SJSA1 (cell line): Measurements from ENCODE around the gene PIK3AP1. TPM values are rescaled to one million over a fixed set of nuclear protein-coding genes. Genes with fewer than 3 reads are reported as not detected.

Experiments used
- DNase-seq, 2 experiments: peaks; one replicate each; pipeline ENCODE4 v3.0.0-alpha.2; 2015 to 2020; ENCODE audit warnings: low spot score in 2 of 2, low read depth in 1 of 2
- H3K27ac ChIP-seq: fragments of 250-450 bp; sonication (Bioruptor Pico); 2 replicates; pipeline ENCODE4 v1.5.1; 2020; ENCODE audit warnings: mild to moderate bottlenecking, moderate library complexity
- H3K27me3 ChIP-seq: fragments of 250-450 bp; sonication (Bioruptor Pico); replicated peaks from 2 replicates; pipeline ENCODE4 v1.5.1; 2020; ENCODE audit warnings: mild to moderate bottlenecking, moderate library complexity
- H3K36me3 ChIP-seq: fragments of 250-450 bp; sonication (Bioruptor Pico); 2 replicates; pipeline ENCODE4 v1.5.1; 2020; ENCODE audit warnings: mild to moderate bottlenecking
- H3K4me1 ChIP-seq: fragments of 250-450 bp; sonication (Bioruptor Pico); replicated peaks from 2 replicates; pipeline ENCODE4 v1.6.1; 2021; ENCODE audit warnings: mild to moderate bottlenecking
- H3K4me3 ChIP-seq: fragments of 250-450 bp; sonication (Bioruptor Pico); 2 replicates; pipeline ENCODE4 v1.5.1; 2020; ENCODE audit warnings: mild to moderate bottlenecking
- H3K9me3 ChIP-seq: fragments of 250-450 bp; sonication (Bioruptor Pico); replicated peaks from 2 replicates; pipeline ENCODE4 v1.5.1; 2020; ENCODE audit warnings: mild to moderate bottlenecking
- total RNA-seq: library from RNA; depleted of rRNA; stranded (reverse); fragments of >200 nt; shearing (Covaris generic); gene quantifications from 2 replicates; pipeline ENCODE4 v1.2.3, GENCODE V29; 2014

Gene PIK3AP1
- total RNA-seq, 1 experiment from 2014 or later: 0.95 TPM

DNA sequence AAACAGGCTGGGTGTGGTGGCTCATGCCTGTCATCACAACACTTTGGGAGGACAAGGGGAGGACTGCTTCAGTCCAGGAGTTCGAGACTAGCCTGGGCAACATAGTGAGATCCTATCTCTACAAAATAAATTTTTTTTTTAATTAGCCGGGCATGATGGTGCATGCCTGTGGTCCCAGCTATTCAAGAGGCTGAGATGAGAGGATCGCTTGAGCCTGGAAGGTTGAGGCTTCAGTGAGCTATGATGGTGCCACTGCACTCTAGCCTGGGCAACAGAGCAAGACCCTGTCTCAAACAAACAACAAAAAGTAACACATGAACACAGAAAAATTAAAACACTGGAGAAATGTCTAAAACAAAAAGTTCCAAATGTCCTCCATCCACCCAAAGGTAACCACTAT lies 22.9 kb downstream of the PIK3AP1 start:
- Histone ChIP-seq H3K4me3 (no peak overlapping the region), H3K27ac (no peak overlapping the region), H3K27me3 (peaks cover 9% of the 10 kb centered on the region), H3K4me1 (no peaks in the 10 kb centered on the region), H3K36me3 (no peaks in the 10 kb centered on the region), H3K9me3 (no peaks in the 10 kb centered on the region)
- no peak for DNase-seq

DNA sequence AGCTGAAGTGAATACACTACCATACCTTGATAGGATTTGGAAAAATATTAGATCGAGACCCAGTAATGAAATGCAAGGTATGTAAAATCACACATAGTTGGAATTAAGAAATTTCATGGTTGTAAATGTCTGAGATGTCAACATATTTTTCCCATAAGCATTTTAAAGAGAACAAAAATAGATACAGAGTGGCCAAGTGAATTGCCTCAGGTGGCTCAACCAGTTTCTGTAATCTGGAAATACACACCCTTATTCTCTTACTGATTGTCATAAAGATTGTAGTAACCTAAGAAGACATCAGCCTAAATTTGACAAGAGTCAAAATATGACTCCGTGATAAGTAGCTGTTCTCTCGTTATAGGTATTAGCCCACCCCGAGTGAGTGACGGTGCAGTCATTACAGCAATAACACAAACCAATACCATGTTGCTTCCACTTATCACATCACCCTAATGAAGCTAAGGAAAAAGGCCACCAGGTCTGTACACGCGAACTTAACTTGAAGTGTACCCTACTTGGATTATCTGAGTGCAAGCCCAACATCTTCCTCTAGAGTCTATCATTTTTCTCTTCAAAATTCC lies 23.4 kb downstream of the PIK3AP1 start:
- Histone ChIP-seq H3K27me3 (peaks cover 9% of the 10 kb centered on the region), H3K36me3 (no peaks in the 10 kb centered on the region), H3K4me1 (no peaks in the 10 kb centered on the region), H3K27ac (no peak overlapping the region), H3K4me3 (no peak overlapping the region), H3K9me3 (no peaks in the 10 kb centered on the region)
- DNase-seq: no peak

DNA sequence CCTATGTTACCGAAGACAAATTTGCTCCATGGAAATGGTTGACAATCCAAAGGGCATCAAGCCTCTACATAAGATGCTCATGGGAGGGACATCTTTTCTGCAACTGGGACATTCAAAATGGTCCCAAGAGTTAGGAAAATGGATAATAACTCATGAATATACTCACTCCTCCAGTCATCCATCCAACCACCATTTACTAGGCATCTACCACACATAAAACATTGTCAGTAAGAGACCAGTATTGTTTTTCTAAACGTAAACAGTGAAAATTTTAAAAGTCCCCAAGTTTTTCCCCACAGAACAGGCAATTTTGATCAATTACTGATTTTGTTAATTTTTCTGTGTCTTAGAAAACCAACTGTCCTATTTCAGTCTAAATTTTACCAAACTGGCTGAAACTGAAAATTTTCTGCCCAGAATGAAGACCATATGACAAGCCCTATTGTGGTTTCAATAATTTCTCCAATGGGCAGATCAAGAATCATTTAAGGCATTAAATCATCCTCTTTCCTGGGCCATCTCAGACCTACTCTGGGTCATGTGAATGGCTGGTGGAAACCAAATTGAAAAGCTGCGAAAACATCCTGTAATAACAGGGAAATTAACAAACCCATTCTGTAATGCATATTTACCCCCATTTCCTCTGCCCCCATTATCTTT lies 24.2 kb downstream of the PIK3AP1 start:
- H3K4me3 ChIP-seq: no peak overlapping the region
- H3K36me3 ChIP-seq: no peaks in the 10 kb centered on the region
- H3K4me1 ChIP-seq: no peaks in the 10 kb centered on the region
- peaks cover 9% of the 10 kb centered on the region for H3K27me3 ChIP-seq
- DNase-seq: no peak
- no peaks in the 10 kb centered on the region for H3K9me3 ChIP-seq
- no peak overlapping the region for H3K27ac ChIP-seq

DNA sequence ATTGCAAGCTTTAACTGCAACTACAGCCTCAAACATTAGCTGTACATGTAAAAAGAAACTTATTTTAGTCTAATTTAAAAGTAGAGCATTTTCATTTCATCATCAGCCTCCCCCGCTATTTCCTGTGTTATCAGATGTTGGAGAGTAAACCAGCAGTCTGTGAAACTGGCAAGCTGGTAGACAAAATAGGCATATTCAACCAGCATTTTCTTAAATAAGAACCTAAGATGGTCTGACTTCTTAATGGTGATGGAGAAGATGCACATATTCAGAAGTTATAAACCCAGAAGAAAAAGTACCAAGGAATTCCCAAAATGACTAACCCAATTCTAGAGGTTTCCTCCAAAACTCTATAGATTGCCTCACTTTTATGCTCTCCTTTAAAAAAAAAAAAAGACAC lies 24.9 kb downstream of the PIK3AP1 start:
- H3K9me3 ChIP-seq: no peaks in the 10 kb centered on the region
- DNase-seq: no peak
- no peaks in the 10 kb centered on the region for H3K36me3 ChIP-seq
- H3K27ac ChIP-seq: no peak overlapping the region
- H3K4me1 ChIP-seq: no peaks in the 10 kb centered on the region; the same call in 1 of the 2 replicates
- peaks cover 9% of the 10 kb centered on the region for H3K27me3 ChIP-seq
- H3K4me3 ChIP-seq: no peak overlapping the region

DNA sequence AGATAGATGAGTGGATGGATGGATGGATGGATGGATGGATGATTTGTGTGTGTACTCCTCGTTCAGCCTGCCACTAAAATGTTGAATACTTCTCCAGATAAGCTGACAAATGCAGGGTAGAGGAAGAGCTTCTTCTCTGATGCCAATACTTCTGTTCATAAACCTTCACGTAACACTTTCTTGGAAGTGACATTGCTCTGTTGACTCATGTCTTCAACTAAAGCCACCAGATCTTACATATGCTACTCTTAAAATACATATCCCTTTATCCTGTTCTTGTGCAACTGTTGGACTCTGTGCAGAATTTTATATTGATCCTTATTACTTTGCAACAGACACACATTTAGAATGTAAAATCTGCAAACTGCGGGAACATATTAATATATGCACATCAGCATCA lies 26.9 kb downstream of the PIK3AP1 start:
- H3K9me3 ChIP-seq: no peaks in the 10 kb centered on the region
- no peaks in the 10 kb centered on the region for H3K36me3 ChIP-seq
- no peak for DNase-seq
- no peaks in the 10 kb centered on the region; the same call in 1 of the 2 replicates for H3K4me1 ChIP-seq
- H3K27me3 ChIP-seq: peaks cover 9% of the 10 kb centered on the region
- no peak overlapping the region for H3K27ac ChIP-seq
- no peak overlapping the region for H3K4me3 ChIP-seq

DNA sequence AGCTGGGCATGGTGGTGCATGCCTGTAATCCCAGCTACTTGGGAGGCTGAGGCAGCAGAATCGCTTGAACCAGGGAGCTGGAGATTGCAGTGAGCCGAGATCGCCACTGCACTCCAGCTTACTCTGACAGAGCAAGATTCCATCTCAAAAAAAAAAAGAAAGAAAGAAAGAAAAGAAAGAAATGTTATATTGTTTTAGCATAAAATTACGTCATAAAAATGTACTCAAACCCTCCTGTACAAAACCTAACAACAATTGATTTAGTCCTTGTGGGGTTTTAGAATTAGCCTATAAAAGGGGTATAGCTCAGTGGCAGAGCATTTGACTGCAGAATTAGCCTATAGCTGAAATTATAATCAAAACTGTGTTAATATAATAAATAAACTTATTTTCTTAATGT lies 27.9 kb downstream of the PIK3AP1 start:
- H3K27ac ChIP-seq: no peak overlapping the region
- H3K4me1 ChIP-seq: no peaks in the 10 kb centered on the region; the same call in 1 of the 2 replicates
- no peaks in the 10 kb centered on the region for H3K9me3 ChIP-seq
- DNase-seq: no peak
- no peaks in the 10 kb centered on the region for H3K36me3 ChIP-seq
- peaks cover 5% of the 10 kb centered on the region for H3K27me3 ChIP-seq
- H3K4me3 ChIP-seq: no peak overlapping the region

DNA sequence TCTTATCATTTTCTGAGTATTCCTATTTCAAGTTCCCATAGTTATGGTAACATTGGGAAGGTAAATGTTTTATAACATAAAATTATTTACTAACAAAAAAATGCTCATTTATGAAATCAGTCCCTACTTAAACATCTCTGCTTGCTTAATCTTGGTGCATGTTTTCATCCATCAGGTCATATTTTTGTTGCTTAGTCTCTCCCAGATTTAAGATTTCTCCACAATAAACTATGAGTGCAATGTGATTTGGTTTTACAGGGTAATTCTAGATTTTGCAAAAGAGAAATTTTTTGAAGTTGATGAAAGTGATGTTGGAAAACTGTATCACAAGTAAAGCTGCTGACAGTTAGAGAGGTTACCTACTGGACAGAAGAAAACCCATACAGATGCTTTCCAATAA lies 28.6 kb downstream of the PIK3AP1 start:
- Histone ChIP-seq H3K4me1 (no peaks in the 10 kb centered on the region; the same call in 1 of the 2 replicates), H3K27ac (no peak overlapping the region), H3K36me3 (no peaks in the 10 kb centered on the region), H3K4me3 (no peak overlapping the region), H3K9me3 (no peaks in the 10 kb centered on the region), H3K27me3 (peaks cover 5% of the 10 kb centered on the region)
- DNase-seq: no peak

DNA sequence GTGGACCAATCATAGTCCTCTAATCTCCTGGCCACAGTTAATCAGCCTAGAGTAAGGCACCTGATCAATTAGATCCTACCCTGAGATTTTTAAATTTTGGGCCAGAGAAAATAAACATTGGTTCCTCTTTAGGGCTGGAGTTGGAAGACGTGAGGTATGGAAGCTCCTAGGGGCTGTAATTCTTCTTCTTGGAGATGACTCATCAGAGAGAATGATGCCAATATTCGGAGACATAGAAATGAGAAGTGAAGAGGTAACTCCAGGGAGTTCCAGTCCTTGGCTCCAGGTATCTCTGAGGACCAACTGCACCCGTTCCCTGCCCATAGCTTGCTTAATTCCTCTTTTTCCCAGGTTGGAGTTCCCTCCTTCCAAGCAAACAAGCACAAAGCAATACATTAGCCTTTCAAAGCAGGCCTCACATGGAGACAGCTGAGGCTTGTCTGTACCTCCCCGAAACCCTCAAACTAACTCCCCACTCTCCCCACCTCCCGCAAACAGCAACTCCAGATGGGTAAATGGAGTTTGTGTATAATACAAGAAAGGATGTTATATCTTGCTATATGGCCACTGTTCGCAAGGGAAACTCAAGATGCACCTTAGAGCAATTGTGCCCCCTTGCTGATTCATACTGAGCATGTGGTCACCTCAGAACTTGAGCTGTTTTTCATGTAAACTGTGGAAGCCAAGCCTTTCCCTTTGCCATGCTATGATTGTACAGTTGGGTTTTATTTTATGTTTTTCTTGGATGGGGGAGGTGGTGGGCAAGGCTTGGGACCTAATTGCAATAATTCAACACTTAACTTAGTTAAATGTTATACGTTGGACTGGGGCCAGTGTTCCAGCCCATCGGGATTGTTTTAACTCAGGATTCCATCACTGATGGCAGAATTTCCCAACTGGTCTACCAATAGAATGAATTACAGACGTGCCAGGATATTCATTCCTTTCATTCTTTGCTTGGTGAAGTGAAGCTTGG lies 29.3 kb downstream of the PIK3AP1 start:
- DNase-seq: peak in 1 of 2 experiments; percentile 17
- no peaks in the 10 kb centered on the region; the same call in 1 of the 2 replicates for H3K4me1 ChIP-seq
- H3K4me3 ChIP-seq: no peak overlapping the region
- no peaks in the 10 kb centered on the region for H3K36me3 ChIP-seq
- no peak overlapping the region for H3K27ac ChIP-seq
- H3K27me3 ChIP-seq: peaks cover 5% of the 10 kb centered on the region
- no peaks in the 10 kb centered on the region for H3K9me3 ChIP-seq

DNA sequence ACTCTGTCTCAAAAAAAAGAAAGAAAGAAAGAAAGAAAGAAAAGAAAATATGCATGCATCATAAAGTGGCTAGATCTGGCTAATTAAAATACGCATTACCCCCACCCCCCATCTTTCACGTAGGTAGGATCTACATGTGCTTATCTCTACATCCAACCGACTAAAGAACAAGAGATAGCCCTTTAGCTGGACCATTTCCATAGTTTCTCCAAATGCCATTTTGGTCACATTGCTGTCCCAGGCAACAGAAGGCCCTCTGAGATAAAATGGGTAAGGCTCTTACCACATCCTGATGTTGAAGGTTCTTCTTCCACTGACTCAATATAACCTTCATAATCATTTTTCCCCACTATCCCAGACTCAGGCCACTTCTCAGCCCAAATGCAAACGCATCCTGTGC lies 31.5 kb downstream of the PIK3AP1 start:
- Histone ChIP-seq H3K9me3 (no peaks in the 10 kb centered on the region), H3K36me3 (no peaks in the 10 kb centered on the region), H3K27me3 (no peaks in the 10 kb centered on the region; the same call in 1 of the 2 replicates), H3K4me1 (peaks cover 3% of the 10 kb centered on the region), H3K27ac (no peak overlapping the region), H3K4me3 (no peak overlapping the region)
- no peak for DNase-seq

DNA sequence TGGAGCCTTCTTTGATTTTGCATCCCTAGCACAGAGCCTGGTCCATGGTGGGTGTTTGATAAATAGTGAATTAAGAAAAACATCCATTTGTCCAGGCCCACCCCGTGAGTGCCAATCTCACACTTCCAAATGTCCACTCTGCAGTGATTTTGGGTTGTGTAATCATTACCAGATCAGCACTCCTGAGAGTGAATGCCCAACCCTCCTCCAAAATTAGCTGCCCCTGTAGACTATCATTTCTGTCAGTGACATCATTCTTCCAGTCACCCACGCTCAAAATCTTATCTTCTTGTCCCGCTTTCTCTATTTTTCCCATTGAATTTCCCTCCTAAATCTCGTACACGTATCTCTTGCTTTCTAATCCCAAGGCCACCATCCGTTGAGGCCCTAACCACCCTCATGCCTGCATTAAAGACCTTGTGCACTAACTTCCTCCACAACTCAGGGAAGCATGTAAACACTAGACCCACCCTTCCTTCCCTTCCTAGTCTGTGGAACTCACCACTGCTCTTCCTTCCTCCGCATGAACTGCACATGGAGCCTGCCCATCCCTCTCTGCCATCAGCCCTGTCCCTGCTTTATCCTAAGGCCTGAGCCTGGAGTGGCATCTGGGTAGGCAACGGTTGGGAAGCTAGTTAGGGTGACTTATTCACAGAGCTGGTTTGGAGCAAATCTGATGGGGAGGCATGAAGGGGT lies 32.8 kb downstream of the PIK3AP1 start:
- H3K4me1 ChIP-seq: peaks cover 17% of the 10 kb centered on the region
- H3K9me3 ChIP-seq: no peaks in the 10 kb centered on the region
- H3K4me3 ChIP-seq: no peak overlapping the region
- DNase-seq: no peak
- no peaks in the 10 kb centered on the region; the same call in 1 of the 2 replicates for H3K27me3 ChIP-seq
- no peaks in the 10 kb centered on the region for H3K36me3 ChIP-seq
- no peak overlapping the region for H3K27ac ChIP-seq

DNA sequence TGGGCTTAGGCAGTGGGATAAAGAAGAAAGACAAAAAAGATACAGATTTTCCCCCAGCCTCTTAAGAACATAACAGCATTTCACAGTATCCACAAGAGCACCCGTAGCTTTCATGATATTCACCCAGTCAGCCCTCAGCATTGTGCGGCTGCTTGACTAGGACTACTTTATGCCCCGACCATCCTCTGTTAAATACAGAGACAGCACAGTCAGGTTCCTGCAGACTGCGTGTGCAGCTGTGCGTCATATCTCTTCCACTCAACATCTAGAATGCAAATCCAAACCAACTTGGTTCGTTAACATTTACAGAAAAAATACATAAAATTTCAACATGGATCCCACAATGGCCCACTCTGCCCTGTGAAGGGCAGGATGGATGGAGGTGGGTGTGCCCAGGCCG lies 33.8 kb downstream of the PIK3AP1 start:
- Histone ChIP-seq H3K9me3 (no peaks in the 10 kb centered on the region), H3K4me3 (no peak overlapping the region), H3K27ac (no peak overlapping the region), H3K27me3 (no peaks in the 10 kb centered on the region), H3K4me1 (peaks cover 17% of the 10 kb centered on the region), H3K36me3 (no peaks in the 10 kb centered on the region)
- no peak for DNase-seq

DNA sequence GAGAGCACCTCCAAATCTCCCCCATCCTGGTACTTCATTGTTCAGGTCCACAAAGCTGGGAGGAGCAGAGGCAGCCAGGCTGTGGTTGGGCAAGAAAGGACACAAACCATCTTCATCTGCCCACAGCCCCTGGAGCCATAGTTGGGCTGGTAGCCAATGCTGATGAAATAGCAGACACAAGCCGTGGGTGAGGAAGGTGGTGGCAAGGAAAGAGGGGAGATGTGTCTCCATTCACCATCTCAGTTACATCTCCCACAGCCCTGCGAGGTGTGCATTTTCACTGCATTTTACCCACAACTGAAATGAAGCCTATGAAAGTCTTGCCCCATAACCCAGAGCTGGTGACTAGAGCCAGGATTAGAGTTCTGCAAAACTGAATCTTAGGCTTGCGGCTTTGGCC lies 35.0 kb downstream of the PIK3AP1 start:
- no peak for DNase-seq
- Histone ChIP-seq H3K36me3 (no peaks in the 10 kb centered on the region), H3K4me3 (no peak overlapping the region)

DNA sequence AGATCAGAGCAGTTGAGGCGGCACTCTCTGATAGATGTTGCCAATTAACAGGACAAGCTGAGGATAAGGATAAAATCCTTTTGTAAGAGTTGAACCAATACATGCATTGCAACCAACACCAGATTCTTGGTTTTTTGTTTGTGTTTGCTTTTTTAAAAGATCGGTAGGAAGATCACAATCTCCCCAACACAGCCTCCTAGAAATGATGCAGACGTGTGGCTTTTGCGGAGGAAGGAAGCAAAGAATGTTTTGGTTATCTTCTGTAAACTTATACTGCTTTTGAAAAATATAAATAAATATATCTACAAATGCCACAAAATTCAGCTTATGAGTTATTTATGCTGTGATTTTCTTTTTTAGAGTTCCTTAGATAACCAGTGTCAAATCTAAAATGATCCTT lies 35.5 kb downstream of the PIK3AP1 start:
- Histone ChIP-seq H3K27ac (no peak overlapping the region), H3K4me1 (peaks cover 17% of the 10 kb centered on the region), H3K36me3 (no peaks in the 10 kb centered on the region), H3K27me3 (no peaks in the 10 kb centered on the region), H3K9me3 (no peaks in the 10 kb centered on the region), H3K4me3 (no peak overlapping the region)
- no peak for DNase-seq

More for the DNA sequence above, 35.0 kb downstream of the PIK3AP1 start:
- no peak overlapping the region for H3K27ac ChIP-seq
- no peaks in the 10 kb centered on the region for H3K27me3 ChIP-seq
- H3K4me1 ChIP-seq: peaks cover 17% of the 10 kb centered on the region
- H3K9me3 ChIP-seq: no peaks in the 10 kb centered on the region
